Epithelial cell of esophagus (primary cell): ENCODE data around the gene JARID2.

Source experiments
- DNase-seq: peaks from one replicate; pipeline ENCODE4 v3.0.0; 2010; ENCODE audit warnings: low read depth
- H3K4me3 ChIP-seq: 2 replicates; pipeline ENCODE4 v1.5.1; 2011; ENCODE audit warnings: mild to moderate bottlenecking, low read length, control low read depth
- TF ChIP-seq, protein P1 (sequence below): IDR thresholded peaks from 2 replicates; pipeline ENCODE4 v1.5.1; 2011; ENCODE audit warnings: low read depth, mild to moderate bottlenecking, low read length, control low read depth, inconsistent platforms; ENCODE audit not compliant: insufficient read depth; ENCODE audit errors: missing control alignments

The JARID2 gene

DNA sequence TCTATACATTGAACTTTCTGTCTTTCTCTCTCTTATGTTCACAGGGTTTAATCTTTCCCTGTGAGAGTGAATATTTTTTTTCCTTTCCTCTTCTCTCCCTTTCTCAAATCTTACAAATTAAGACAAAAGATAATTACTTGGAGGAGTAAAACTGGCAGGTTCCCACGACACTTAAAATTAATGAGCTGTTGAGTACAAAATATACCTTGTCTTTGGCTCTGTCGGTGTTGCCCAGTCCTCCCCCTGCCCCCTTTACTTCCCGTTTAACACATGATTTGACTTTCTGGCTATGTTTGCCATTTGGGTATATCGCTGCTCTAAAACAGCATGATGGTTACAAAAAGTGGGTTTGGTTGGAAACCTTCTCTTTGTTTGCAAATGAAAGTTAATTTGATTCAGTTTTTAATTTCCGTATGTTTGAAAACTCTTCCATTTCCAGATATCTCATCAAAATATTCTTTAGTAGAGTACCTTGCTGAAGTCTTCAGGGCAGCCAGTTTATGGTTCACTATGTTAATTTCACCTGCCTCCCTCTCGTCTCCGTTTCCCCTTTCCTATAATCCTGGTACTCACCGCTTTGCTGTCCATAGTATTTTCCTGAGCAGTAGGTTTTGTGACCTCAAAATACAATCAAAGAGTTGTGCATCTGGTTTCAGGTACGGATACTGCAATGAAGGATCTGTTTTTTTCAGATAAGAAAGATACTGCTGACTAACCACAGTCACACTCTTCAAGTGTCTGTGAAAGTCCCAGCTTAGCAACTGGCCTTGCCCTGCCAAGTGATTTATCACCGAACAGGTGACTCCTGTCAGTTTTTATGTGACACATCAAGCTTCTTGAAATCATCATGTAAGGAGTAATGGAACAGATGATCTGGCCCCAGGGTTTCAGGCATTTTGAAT, 235.8 kb downstream of the JARID2 start:
- H3K4me3 ChIP-seq, result no peak overlapping the region
- TF ChIP-seq, protein P1, sequence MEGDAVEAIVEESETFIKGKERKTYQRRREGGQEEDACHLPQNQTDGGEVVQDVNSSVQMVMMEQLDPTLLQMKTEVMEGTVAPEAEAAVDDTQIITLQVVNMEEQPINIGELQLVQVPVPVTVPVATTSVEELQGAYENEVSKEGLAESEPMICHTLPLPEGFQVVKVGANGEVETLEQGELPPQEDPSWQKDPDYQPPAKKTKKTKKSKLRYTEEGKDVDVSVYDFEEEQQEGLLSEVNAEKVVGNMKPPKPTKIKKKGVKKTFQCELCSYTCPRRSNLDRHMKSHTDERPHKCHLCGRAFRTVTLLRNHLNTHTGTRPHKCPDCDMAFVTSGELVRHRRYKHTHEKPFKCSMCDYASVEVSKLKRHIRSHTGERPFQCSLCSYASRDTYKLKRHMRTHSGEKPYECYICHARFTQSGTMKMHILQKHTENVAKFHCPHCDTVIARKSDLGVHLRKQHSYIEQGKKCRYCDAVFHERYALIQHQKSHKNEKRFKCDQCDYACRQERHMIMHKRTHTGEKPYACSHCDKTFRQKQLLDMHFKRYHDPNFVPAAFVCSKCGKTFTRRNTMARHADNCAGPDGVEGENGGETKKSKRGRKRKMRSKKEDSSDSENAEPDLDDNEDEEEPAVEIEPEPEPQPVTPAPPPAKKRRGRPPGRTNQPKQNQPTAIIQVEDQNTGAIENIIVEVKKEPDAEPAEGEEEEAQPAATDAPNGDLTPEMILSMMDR, result no peak
- DNase-seq, result peak; percentile 59

- no peak overlapping the region for H3K4me3 ChIP-seq
- peak; percentile 33 for DNase-seq
- TF ChIP-seq, protein P1, result no peak
Measured at GRCh38 chr6:15483060-15483459, 237.2 kb downstream of the JARID2 start.

GRCh38 chr6:15484140-15484539, 238.3 kb downstream of the JARID2 start:
- no peak overlapping the region for H3K4me3 ChIP-seq
- TF ChIP-seq, protein P1, result no peak
- no peak for DNase-seq

- no peak for DNase-seq
- no peak overlapping the region for H3K4me3 ChIP-seq
- TF ChIP-seq, protein P1, result no peak
Measured at GRCh38 chr6:15484821-15485220, 239.0 kb downstream of the JARID2 start.

DNA sequence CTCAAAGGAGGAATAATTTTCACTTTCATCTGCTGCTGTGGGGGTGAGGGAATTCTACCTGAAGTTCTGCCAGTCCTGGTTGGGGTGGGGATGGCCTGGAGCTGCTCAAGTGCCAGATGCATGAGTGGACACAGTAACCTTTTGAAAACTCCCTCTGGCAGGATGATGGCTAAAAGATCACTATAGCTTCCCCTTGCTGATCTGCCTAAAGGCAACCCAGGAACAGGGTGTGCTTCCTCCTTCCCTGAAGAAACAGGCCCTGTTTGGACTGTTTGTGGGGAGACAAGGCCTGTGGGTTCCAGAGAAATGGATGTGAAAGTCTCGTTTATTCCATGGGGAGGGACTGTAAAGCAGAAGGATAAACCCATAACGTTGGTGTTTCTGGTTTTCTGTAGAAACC, 240.1 kb downstream of the JARID2 start:
- TF ChIP-seq, protein P1, result no peak
- no peak overlapping the region for H3K4me3 ChIP-seq
- DNase-seq, result peak; percentile 67

- no peak overlapping the region for H3K4me3 ChIP-seq
- TF ChIP-seq, protein P1, result no peak
- no peak for DNase-seq
Measured at GRCh38 chr6:15487262-15487661, 241.4 kb downstream of the JARID2 start.
